Epithelial cell of esophagus (primary cell): ENCODE results near the gene CBFA2T2.

Experiments used
- DNase-seq: peaks from one replicate; pipeline ENCODE4 v3.0.0; 2010; ENCODE audit warnings: low read depth
- H3K4me3 ChIP-seq: 2 replicates; pipeline ENCODE4 v1.5.1; 2011; ENCODE audit warnings: mild to moderate bottlenecking, low read length, control low read depth
- CTCF ChIP-seq: IDR thresholded peaks from 2 replicates; pipeline ENCODE4 v1.5.1; 2011; ENCODE audit warnings: low read depth, mild to moderate bottlenecking, low read length, control low read depth, inconsistent platforms; ENCODE audit not compliant: insufficient read depth; ENCODE audit errors: missing control alignments

Gene CBFA2T2

GRCh38 chr20:33658929-33659328 is 169.0 kb downstream of the CBFA2T2 start:
- DNase-seq, result no peak
- H3K4me3 ChIP-seq, result no peak overlapping the region
- TF ChIP-seq CTCF, result no peak

- DNase-seq, result no peak
- TF ChIP-seq CTCF, result no peak
- H3K4me3 ChIP-seq, result no peak overlapping the region
These were observed 169.6 kb downstream of the CBFA2T2 start for GRCh38 chr20:33659341-33660034.

GRCh38 chr20:33660035-33660684 is 170.3 kb downstream of the CBFA2T2 start:
- DNase-seq, result no peak
- no peak for TF ChIP-seq CTCF
- H3K4me3 ChIP-seq, result no peak overlapping the region

GRCh38 chr20:33660685-33661058 is 170.8 kb downstream of the CBFA2T2 start:
- no peak overlapping the region for H3K4me3 ChIP-seq
- no peak for DNase-seq
- no peak for TF ChIP-seq CTCF

- no peak for TF ChIP-seq CTCF
- DNase-seq, result no peak
- peak within 1 kb of the TSS; percentile 68 for H3K4me3 ChIP-seq
These were observed 172.3 kb downstream of the CBFA2T2 start, which contains the start of gene C20orf144 for GRCh38 chr20:33662172-33662571. Gene C20orf144 (plus strand): TSS chr20:33662327. CDS start chr20:33662346, 19 bp downstream.

GRCh38 chr20:33663161-33664084 is 173.5 kb downstream of the CBFA2T2 start:
- H3K4me3 ChIP-seq, result peak overlapping the region; percentile 68
- no peak for TF ChIP-seq CTCF
- peak; percentile 81 for DNase-seq
